ENCODE results near the gene VPS51. TPM values are rescaled to one million over a fixed set of nuclear protein-coding genes. Genes with fewer than 3 reads are reported as not detected.

Gene VPS51
- total and polyA plus RNA-seq, 2 of the 13 experiments (the other 11 are each of a cell fraction or from before 2014, with no cell fraction given) = 76.3 to 90.6 TPM

- 0 out of 2 replicates have a peak, but pooled peaks have one; percentile 51 for TF ChIP-seq RBAK (CRISPR knock-in tag; IDR thresholded peaks at IDR 0.05)
- peak; percentile 92 for TF ChIP-seq GATAD1 (CRISPR knock-in tag; IDR thresholded peaks at IDR 0.05)
- TF ChIP-seq CC2D1A (CRISPR knock-in tag; IDR thresholded peaks at IDR 0.05) = no peak
- TF ChIP-seq ZBTB21 (CRISPR knock-in tag; IDR thresholded peaks at IDR 0.05) = peak; percentile 75; the same call in 1 of the 2 replicates
- TF ChIP-seq BHLHE40 (IDR thresholded peaks at IDR 0.05; ENCODE audit: low read length) = peak; percentile 55; the same call in 1 of the 2 replicates
- no peak for TF ChIP-seq ZNF549 (CRISPR knock-in tag; IDR thresholded peaks at IDR 0.05)
- TF ChIP-seq GMEB1 (CRISPR knock-in tag; IDR thresholded peaks at IDR 0.05; ENCODE audit: borderline replicate concordance) = peak; percentile 91; the same call in 1 of the 2 replicates
- no peak for TF ChIP-seq ZNF12 (CRISPR knock-in tag; IDR thresholded peaks at IDR 0.05)
- no peak for TF ChIP-seq KMT2A (CRISPR knock-in tag; IDR thresholded peaks at IDR 0.05)
- no peak for TF ChIP-seq ZNF446 (CRISPR knock-in tag; IDR thresholded peaks at IDR 0.05)
- peak; percentile 61 for TF ChIP-seq PTBP1 (IDR thresholded peaks at IDR 0.05; ENCODE audit: low read depth, low read length, poor library complexity, severe bottlenecking)
- 0 out of 2 replicates have a peak, but pooled peaks have one; percentile 40 for TF ChIP-seq PAF1 (CRISPR knock-in tag; IDR thresholded peaks at IDR 0.05)
- no peak for TF ChIP-seq ELK4 (CRISPR knock-in tag; IDR thresholded peaks at IDR 0.05; ENCODE audit: borderline replicate concordance)
- TF ChIP-seq CHCHD3 (CRISPR knock-in tag; IDR thresholded peaks at IDR 0.05) = no peak; the same call in 1 of the 2 replicates
- peak; percentile 78 for TF ChIP-seq PRDM10 (CRISPR knock-in tag; IDR thresholded peaks at IDR 0.05; ENCODE audit: low read depth)
- no peak for TF ChIP-seq PAWR (CRISPR knock-in tag; IDR thresholded peaks at IDR 0.05; ENCODE audit: borderline replicate concordance)
- TF ChIP-seq SSRP1 (CRISPR knock-in tag; IDR thresholded peaks at IDR 0.05) = no peak; the same call in 1 of the 2 replicates
- peak; percentile 93; the same call in 1 of the 2 replicates for TF ChIP-seq ZSCAN20 (CRISPR knock-in tag; IDR thresholded peaks at IDR 0.05; ENCODE audit: borderline replicate concordance)
- TF ChIP-seq KAT7 (CRISPR knock-in tag; IDR thresholded peaks at IDR 0.05; ENCODE audit: borderline replicate concordance) = no peak
- peak; percentile 84 for TF ChIP-seq KDM5A (IDR thresholded peaks at IDR 0.05; ENCODE audit: borderline replicate concordance, low read length)
- peak; percentile 46 for TF ChIP-seq RBM39 (IDR thresholded peaks at IDR 0.05; ENCODE audit: low read depth, low read length, poor library complexity, severe bottlenecking)
- peak; percentile 42; the same call in 1 of the 2 replicates for TF ChIP-seq ZNF704 (CRISPR knock-in tag; IDR thresholded peaks at IDR 0.05; ENCODE audit: borderline replicate concordance)
Observed at GRCh38 chr11:65117206-65118096, 21.4 kb downstream of the VPS51 start, which contains the start of gene ZNHIT2 (continued).
